ENCODE results near the gene ACTN2.

GRCh38 chr1:236774926-236775325 is 88.6 kb downstream of the ACTN2 start:
- peak; percentile 13 for TF ChIP-seq CTCF (IDR thresholded peaks at IDR 0.05; ENCODE audit: low read depth, low read length, poor library complexity, severe bottlenecking)
- TF ChIP-seq EZH2phosphoT487 (IDR thresholded peaks at IDR 0.05; ENCODE audit: borderline replicate concordance, low read length), result no peak
